Neural crest cell (in vitro differentiated cells): ENCODE data around the gene PABPC1L. TPM values are rescaled to one million over a fixed set of nuclear protein-coding genes. Genes with fewer than 3 reads are reported as not detected.
A peak's percentile ranks its signal among the peaks of the same experiment; 100 is the strongest.

Experiments used
- DNase-seq: peaks from one replicate; pipeline ENCODE4 v3.0.0; 2021; ENCODE audit warnings: low read depth, mixed read lengths, low spot score
- H3K27ac Mint-ChIP-seq: one replicate; pipeline ENCODE4 v1.8.0; 2021; ENCODE audit warnings: mild to moderate bottlenecking, mixed read lengths; ENCODE audit not compliant: unreplicated experiment
- H3K27me3 Mint-ChIP-seq: 2 replicates; pipeline ENCODE4 v1.8.0; 2021; ENCODE audit warnings: low read depth, mild to moderate bottlenecking, mixed read lengths
- H3K36me3 Mint-ChIP-seq: 2 replicates; pipeline ENCODE4 v1.8.0; 2021; ENCODE audit warnings: low read depth, mild to moderate bottlenecking, mixed read lengths
- H3K4me1 Mint-ChIP-seq: 2 replicates; pipeline ENCODE4 v1.8.0; 2021; ENCODE audit warnings: mixed read lengths
- H3K4me3 Mint-ChIP-seq: one replicate; pipeline ENCODE4 v1.8.0; 2021; ENCODE audit warnings: mild to moderate bottlenecking, mixed read lengths
- H3K9me3 Mint-ChIP-seq: 2 replicates; pipeline ENCODE4 v1.8.0; 2021; ENCODE audit warnings: mixed read lengths
- CTCF ChIP-seq: fragments of 200-600 bp; sonication (generic); conservative IDR thresholded peaks from 2 replicates; pipeline ENCODE4 v1.5.0; 2021; ENCODE audit warnings: antibody characterized with exemption, mild to moderate bottlenecking
- total RNA-seq: library from RNA; stranded (reverse); gene quantifications from 2 replicates; pipeline ENCODE4 v1.2.1, GENCODE V29; 2021

PABPC1L gene
- total RNA-seq, 1 donor from 2014 or later, result 78.6 TPM

DNA sequence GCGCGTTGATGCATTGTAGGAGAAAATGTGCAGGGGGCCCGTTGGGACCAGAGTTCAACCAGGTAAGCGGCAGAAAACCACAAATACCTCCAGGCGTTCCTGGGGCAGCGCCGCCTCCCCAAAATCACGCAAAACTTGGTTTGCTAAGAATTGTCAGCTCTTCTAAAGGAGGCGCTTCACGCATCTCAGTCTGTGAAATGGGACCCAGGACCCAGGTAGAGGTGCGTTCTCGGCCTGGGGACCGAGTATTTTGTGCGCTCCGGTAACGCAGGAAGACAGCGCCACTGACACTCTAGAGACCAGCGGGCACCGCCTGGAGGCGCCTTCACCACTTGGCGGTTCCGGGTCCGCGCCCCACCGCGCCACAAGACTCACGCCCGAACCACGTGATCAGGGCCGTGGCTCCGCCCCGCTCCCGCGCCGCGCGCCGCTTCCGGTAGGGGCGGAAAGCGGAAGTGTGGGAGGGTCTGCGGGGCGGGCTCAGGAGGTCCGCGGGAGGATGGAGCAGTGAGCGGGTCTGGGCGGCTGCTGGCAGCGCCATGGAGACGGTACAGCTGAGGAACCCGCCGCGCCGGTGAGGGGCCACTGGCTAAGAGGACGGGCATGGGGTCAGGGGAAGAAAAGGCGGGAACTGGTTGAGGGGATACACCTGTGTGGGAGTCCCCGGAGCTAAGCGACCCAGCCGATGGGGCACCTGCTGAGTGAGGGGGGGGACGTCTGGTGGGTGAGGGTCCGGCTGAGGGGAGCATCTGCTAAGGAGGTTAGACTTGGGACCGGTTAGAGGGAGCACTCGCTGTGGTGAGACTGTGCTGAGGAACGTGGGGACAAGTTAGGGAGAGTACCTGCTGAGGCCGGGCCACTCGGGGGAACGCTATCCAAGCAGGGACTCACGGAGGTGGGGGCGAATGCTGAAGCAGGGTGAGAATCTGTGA is 56.4 kb downstream of the PABPC1L start, which contains the start of gene STK4:
Gene STK4 (plus strand): TSS at position 483 of the 932 bp plus-strand sequence. CDS start 57 bp downstream, at position 540.
- H3K9me3 Mint-ChIP-seq, result no peaks in the 10 kb centered on the region
- H3K36me3 Mint-ChIP-seq, result no peaks in the 10 kb centered on the region
- peak within 1 kb of the TSS; percentile 98 for H3K4me3 Mint-ChIP-seq
- peak within 1 kb of the TSS; percentile 98 for H3K27ac Mint-ChIP-seq
- peak; percentile 56 for TF ChIP-seq CTCF
- H3K4me1 Mint-ChIP-seq, result peaks cover 49% of the 10 kb centered on the region
- no peaks in the 10 kb centered on the region for H3K27me3 Mint-ChIP-seq
- DNase-seq, result peak; percentile 89

- H3K9me3 Mint-ChIP-seq, result no peaks in the 10 kb centered on the region
- no peaks in the 10 kb centered on the region for H3K36me3 Mint-ChIP-seq
- no peaks in the 10 kb centered on the region for H3K27me3 Mint-ChIP-seq
- no peak for DNase-seq
- peak overlapping the region; percentile 98 for H3K4me3 Mint-ChIP-seq
- TF ChIP-seq CTCF, result no peak
- H3K27ac Mint-ChIP-seq, result no peak overlapping the region
- H3K4me1 Mint-ChIP-seq, result peaks cover 43% of the 10 kb centered on the region
These were observed 57.4 kb downstream of the PABPC1L start for GRCh38 chr20:44967207-44967807.

GRCh38 chr20:44969300-44969894 is 59.5 kb downstream of the PABPC1L start:
- Mint-ChIP-seq H3K27me3 (no peaks in the 10 kb centered on the region), H3K4me3 (peak overlapping the region; percentile 64), H3K36me3 (peaks cover 3% of the 10 kb centered on the region), H3K9me3 (no peaks in the 10 kb centered on the region), H3K4me1 (peaks cover 43% of the 10 kb centered on the region), H3K27ac (no peak overlapping the region)
- TF ChIP-seq CTCF, result no peak
- DNase-seq, result no peak

DNA sequence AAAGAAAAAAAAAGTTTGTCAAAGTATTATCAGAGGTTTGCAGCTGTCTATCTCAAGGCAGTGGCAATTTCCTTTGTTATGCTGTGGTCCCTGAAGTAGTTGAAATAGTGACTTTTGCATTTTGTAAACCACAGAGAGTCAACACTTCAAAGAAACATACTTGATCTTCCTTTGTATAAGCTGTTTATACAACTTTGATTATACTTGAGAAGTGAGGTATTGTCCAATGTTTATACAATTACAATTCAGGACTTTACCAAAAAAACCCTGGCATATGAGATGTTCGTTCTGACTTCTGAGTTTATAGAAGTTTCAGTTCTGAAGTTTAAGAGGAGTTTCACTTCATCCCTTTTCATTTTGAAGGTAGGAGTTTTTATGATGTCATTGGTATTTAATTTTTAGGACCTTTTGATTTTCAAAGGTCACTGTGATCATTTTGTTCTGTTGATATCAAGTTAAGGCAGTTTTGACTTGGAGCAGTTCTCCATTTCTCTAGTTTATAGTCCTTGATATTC is 60.4 kb downstream of the PABPC1L start:
- TF ChIP-seq CTCF, result no peak
- H3K36me3 Mint-ChIP-seq, result peaks cover 8% of the 10 kb centered on the region
- no peaks in the 10 kb centered on the region for H3K9me3 Mint-ChIP-seq
- no peak overlapping the region for H3K4me3 Mint-ChIP-seq
- peaks cover 43% of the 10 kb centered on the region for H3K4me1 Mint-ChIP-seq
- DNase-seq, result no peak
- no peak overlapping the region for H3K27ac Mint-ChIP-seq
- H3K27me3 Mint-ChIP-seq, result no peaks in the 10 kb centered on the region

GRCh38 chr20:44973053-44973452 is 63.2 kb downstream of the PABPC1L start:
- no peak overlapping the region for H3K27ac Mint-ChIP-seq
- no peak for TF ChIP-seq CTCF
- H3K4me3 Mint-ChIP-seq, result no peak overlapping the region
- peaks cover 21% of the 10 kb centered on the region for H3K4me1 Mint-ChIP-seq
- DNase-seq, result no peak
- H3K27me3 Mint-ChIP-seq, result no peaks in the 10 kb centered on the region
- H3K36me3 Mint-ChIP-seq, result peaks cover 8% of the 10 kb centered on the region
- no peaks in the 10 kb centered on the region for H3K9me3 Mint-ChIP-seq
